Effector memory CD4-positive, alpha-beta T cell (primary cell): ENCODE measurements around the gene ZNF277.

Experiments
- DNase-seq, 3 donors: peaks; one replicate each; pipeline ENCODE4 v3.0.0-alpha.2; 2020
- H3K27ac ChIP-seq: 2 replicates; pipeline ENCODE4 v1.7.0; 2013; ENCODE audit warnings: mild to moderate bottlenecking, low read length, moderate library complexity; ENCODE audit not compliant: insufficient read depth, poor library complexity, severe bottlenecking
- H3K27me3 ChIP-seq: replicated peaks from 2 replicates; pipeline ENCODE4 v1.7.0; 2013; ENCODE audit warnings: mild to moderate bottlenecking, low read length; ENCODE audit not compliant: insufficient read depth, control insufficient read depth, poor library complexity, severe bottlenecking
- H3K36me3 ChIP-seq: 2 replicates; pipeline ENCODE4 v1.7.0; 2013; ENCODE audit warnings: mild to moderate bottlenecking, low read length, moderate library complexity; ENCODE audit not compliant: control insufficient read depth, insufficient read depth
- H3K4me1 ChIP-seq: 2 replicates; pipeline ENCODE4 v1.7.0; 2013; ENCODE audit warnings: low read length, mild to moderate bottlenecking; ENCODE audit not compliant: control insufficient read depth, insufficient read depth, poor library complexity, severe bottlenecking
- H3K4me3 ChIP-seq: 2 replicates; pipeline ENCODE4 v1.7.0; 2013; ENCODE audit warnings: low read length, low read depth, mild to moderate bottlenecking; ENCODE audit not compliant: insufficient read depth, poor library complexity, severe bottlenecking
- H3K9me3 ChIP-seq: 2 replicates; pipeline ENCODE4 v1.7.0; 2013; ENCODE audit warnings: mild to moderate bottlenecking, low read length, moderate library complexity; ENCODE audit not compliant: control insufficient read depth

Gene ZNF277

GRCh38 chr7:112358513-112358912 lies 152.0 kb downstream of the ZNF277 start:
- no peak for DNase-seq

GRCh38 chr7:112359086-112359485 lies 152.6 kb downstream of the ZNF277 start:
- H3K4me1 ChIP-seq = no peaks in the 10 kb centered on the region
- no peaks in the 10 kb centered on the region for H3K9me3 ChIP-seq
- H3K27ac ChIP-seq = no peak overlapping the region
- DNase-seq = no peak
- H3K36me3 ChIP-seq = no peaks in the 10 kb centered on the region
- H3K4me3 ChIP-seq = no peak overlapping the region
- H3K27me3 ChIP-seq = no peaks in the 10 kb centered on the region

More at GRCh38 chr7:112358513-112358912, 152.0 kb downstream of the ZNF277 start:
- Histone ChIP-seq H3K36me3 (no peaks in the 10 kb centered on the region), H3K27ac (no peak overlapping the region), H3K4me1 (no peaks in the 10 kb centered on the region), H3K27me3 (no peaks in the 10 kb centered on the region), H3K9me3 (no peaks in the 10 kb centered on the region), H3K4me3 (no peak overlapping the region)

- Histone ChIP-seq H3K27ac (no peak overlapping the region), H3K9me3 (no peaks in the 10 kb centered on the region), H3K36me3 (no peaks in the 10 kb centered on the region), H3K4me3 (no peak overlapping the region), H3K4me1 (no peaks in the 10 kb centered on the region), H3K27me3 (no peaks in the 10 kb centered on the region)
- DNase-seq = no peak
Measured at GRCh38 chr7:112360681-112361080, 154.2 kb downstream of the ZNF277 start.

GRCh38 chr7:112361154-112361553 lies 154.7 kb downstream of the ZNF277 start:
- Histone ChIP-seq H3K36me3 (no peaks in the 10 kb centered on the region), H3K27ac (no peak overlapping the region), H3K4me1 (no peaks in the 10 kb centered on the region), H3K4me3 (no peak overlapping the region), H3K27me3 (no peaks in the 10 kb centered on the region), H3K9me3 (no peaks in the 10 kb centered on the region)
- DNase-seq = no peak

GRCh38 chr7:112362053-112362650 lies 155.7 kb downstream of the ZNF277 start:
- Histone ChIP-seq H3K27ac (no peak overlapping the region), H3K4me1 (no peaks in the 10 kb centered on the region)

GRCh38 chr7:112362731-112363131 lies 156.2 kb downstream of the ZNF277 start:
- H3K4me3 ChIP-seq = no peak overlapping the region
- H3K9me3 ChIP-seq = no peaks in the 10 kb centered on the region
- H3K27ac ChIP-seq = no peak overlapping the region
- H3K4me1 ChIP-seq = no peaks in the 10 kb centered on the region
- no peaks in the 10 kb centered on the region for H3K36me3 ChIP-seq
- DNase-seq = no peak
- H3K27me3 ChIP-seq = no peaks in the 10 kb centered on the region

More at GRCh38 chr7:112362053-112362650, 155.7 kb downstream of the ZNF277 start:
- DNase-seq = no peak
- no peak overlapping the region for H3K4me3 ChIP-seq
- H3K9me3 ChIP-seq = no peaks in the 10 kb centered on the region
- no peaks in the 10 kb centered on the region for H3K27me3 ChIP-seq
- H3K36me3 ChIP-seq = no peaks in the 10 kb centered on the region

- H3K27ac ChIP-seq = no peak overlapping the region
- H3K4me3 ChIP-seq = no peak overlapping the region
- DNase-seq = no peak
- H3K9me3 ChIP-seq = no peaks in the 10 kb centered on the region
- H3K36me3 ChIP-seq = no peaks in the 10 kb centered on the region
- no peaks in the 10 kb centered on the region for H3K27me3 ChIP-seq
- H3K4me1 ChIP-seq = no peaks in the 10 kb centered on the region
Measured at GRCh38 chr7:112364388-112364787, 157.9 kb downstream of the ZNF277 start.

- H3K36me3 ChIP-seq = no peaks in the 10 kb centered on the region
Measured at GRCh38 chr7:112365551-112365950, 159.1 kb downstream of the ZNF277 start.

GRCh38 chr7:112366886-112367285 lies 160.4 kb downstream of the ZNF277 start:
- no peaks in the 10 kb centered on the region for H3K27me3 ChIP-seq
- no peak overlapping the region for H3K27ac ChIP-seq
- DNase-seq = no peak
- no peaks in the 10 kb centered on the region for H3K36me3 ChIP-seq
- no peaks in the 10 kb centered on the region for H3K9me3 ChIP-seq
- H3K4me3 ChIP-seq = no peak overlapping the region
- no peaks in the 10 kb centered on the region for H3K4me1 ChIP-seq

More at GRCh38 chr7:112365551-112365950, 159.1 kb downstream of the ZNF277 start:
- no peaks in the 10 kb centered on the region for H3K9me3 ChIP-seq
- DNase-seq = no peak
- no peak overlapping the region for H3K27ac ChIP-seq
- H3K27me3 ChIP-seq = no peaks in the 10 kb centered on the region
- H3K4me3 ChIP-seq = no peak overlapping the region
- no peaks in the 10 kb centered on the region for H3K4me1 ChIP-seq

- DNase-seq = no peak
- H3K9me3 ChIP-seq = no peaks in the 10 kb centered on the region
- H3K27ac ChIP-seq = no peak overlapping the region
- no peak overlapping the region for H3K4me3 ChIP-seq
- no peaks in the 10 kb centered on the region for H3K4me1 ChIP-seq
- H3K36me3 ChIP-seq = no peaks in the 10 kb centered on the region
- H3K27me3 ChIP-seq = no peaks in the 10 kb centered on the region
Measured at GRCh38 chr7:112370436-112370835, 163.9 kb downstream of the ZNF277 start.
